ENCODE results near the gene MEGF6. TPM values are rescaled to one million over a fixed set of nuclear protein-coding genes. Genes with fewer than 3 reads are reported as not detected.
"Not testable (repeated sequence)": the region's sequence is repeated elsewhere in the genome, so short reads cannot be mapped to it uniquely, and the experiment has no call there.

Gene MEGF6
- polyA plus RNA-seq, 4 donors, result 6.3 to 19.0 (median 15.1) TPM

DNA sequence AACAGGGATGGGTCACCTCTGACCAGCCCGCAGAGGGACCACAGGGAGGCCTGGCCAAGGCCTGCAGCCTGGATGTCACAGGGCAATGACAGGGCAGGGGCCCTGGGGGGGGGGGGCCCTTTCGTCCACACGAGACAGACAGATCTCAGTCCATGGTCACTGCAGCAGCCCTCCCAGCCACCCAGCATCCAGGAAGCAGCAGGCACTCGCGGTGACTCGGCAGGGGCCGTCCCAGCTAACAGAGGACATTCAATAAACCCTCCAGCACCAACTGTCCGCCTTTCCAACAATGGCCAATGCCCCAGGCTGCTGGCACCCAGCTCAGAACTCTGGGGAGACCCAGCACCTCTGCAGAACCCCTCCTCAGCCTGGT is 32.9 kb downstream of the MEGF6 start:
- DNase-seq (ENCODE audit: low read depth in 4 of 4, low spot score in 2 of 4), result no peak

DNA sequence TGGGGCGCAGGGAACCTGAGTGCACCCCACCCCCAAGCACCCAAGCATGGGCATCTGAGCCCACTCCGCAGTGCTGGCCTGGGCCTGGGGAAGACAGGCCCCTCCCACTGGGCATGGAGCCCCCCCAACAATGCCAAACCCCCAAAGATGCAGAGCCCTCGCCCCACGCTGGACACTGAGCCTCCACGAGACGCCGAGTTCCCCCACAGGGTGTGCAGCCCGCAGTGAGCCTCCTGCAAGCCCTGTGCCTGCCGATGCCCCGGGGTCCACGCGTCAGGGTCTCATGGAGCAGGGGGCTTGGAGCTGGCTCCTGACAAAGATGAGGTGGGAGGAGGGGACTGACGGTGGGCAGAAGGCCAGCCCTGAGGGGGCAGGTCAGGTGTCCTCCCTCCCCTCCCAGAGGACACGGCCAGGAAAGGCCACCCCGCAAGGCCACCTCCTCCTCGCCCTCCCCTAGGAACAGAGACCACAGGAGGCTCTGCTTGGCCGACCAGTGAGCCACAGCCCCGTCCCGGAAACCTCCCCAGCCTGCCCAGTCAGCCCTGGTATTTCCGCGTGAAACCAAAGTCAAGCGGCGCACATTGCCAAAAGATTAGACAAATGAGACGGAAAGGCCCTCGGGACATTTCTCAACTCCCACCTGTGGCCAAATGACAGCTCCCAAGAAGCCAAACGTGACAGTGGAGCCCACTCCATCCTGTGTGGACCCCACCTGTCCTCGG is 33.4 kb downstream of the MEGF6 start:
- DNase-seq (ENCODE audit: low read depth in 4 of 4, low spot score in 2 of 4), result no peak

DNA sequence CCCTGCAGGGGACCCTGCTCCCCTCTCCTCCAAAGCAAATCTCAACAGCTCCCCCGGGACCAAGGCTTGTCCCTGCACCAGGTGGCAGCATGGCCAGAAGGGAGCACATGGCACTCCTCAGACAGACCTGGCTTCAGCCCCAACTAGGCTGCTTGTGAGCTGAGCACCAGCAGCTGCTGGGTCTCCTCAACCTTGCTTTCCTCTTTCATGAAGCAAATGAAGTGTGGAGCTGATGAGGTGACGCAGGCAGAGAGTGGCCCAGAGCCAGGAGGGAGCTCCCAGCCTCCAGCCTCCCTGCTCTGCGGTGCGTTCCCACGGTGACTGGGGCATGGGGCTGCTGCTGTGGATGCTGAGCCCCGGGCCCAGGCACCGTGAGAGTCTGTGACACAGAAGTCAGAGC is 34.0 kb downstream of the MEGF6 start:
- DNase-seq (ENCODE audit: low read depth in 4 of 4, low spot score in 2 of 4), result no peak

- DNase-seq (ENCODE audit: low read depth in 4 of 4, low spot score in 2 of 4), result no peak
Observed at GRCh38 chr1:3575993-3576392, 35.3 kb downstream of the MEGF6 start.

DNA sequence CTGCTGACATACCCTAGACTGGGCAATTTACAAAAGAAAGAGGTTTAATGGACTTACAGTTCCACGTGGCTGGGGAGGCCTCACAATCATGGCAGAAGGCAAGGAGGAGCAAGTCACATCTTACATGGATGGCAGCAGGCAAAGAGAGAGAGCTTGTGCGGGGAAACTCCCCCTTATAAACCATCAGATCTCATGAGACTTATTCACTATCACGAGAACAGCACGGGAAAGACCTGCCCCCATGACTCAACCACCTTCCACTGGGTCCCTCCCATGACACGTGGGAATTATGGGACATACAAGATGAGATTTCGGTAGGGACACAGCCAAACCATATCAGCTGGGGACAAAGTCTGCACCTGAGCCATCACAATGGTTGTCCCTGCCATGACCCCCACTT is 35.8 kb downstream of the MEGF6 start:
- not testable (repeated sequence) for DNase-seq (ENCODE audit: low read depth in 4 of 4, low spot score in 2 of 4)

DNA sequence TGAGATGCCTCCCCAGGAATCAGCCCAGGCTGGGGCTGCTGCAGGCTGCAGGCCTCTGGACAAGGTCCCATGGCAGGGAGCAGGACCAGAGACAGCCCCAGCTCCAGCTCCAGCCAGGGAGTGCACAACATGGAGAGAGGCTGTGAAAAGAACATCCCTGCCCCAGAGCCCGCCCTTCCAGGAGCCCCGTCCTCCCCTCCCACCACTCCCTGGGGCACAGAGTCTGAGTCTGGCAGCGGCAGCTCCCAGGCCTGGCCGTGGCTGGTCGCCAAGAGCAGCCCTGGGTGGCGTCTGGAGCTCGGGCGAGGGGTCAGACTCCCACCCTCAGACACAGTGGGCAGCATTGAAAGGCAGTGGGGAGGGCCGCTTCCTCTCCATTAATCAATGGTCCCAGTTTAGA is 37.8 kb downstream of the MEGF6 start:
- no peak for DNase-seq (ENCODE audit: low read depth in 4 of 4, low spot score in 2 of 4)

- not testable (repeated sequence) for DNase-seq (ENCODE audit: low read depth in 4 of 4, low spot score in 2 of 4)
Observed at GRCh38 chr1:3572638-3573037, 38.7 kb downstream of the MEGF6 start.

GRCh38 chr1:3571263-3571662 is 40.0 kb downstream of the MEGF6 start:
- DNase-seq (ENCODE audit: low read depth in 4 of 4, low spot score in 2 of 4), result no peak

- no peak for DNase-seq (ENCODE audit: low read depth in 4 of 4, low spot score in 2 of 4)
Observed at GRCh38 chr1:3570066-3570986, 41.0 kb downstream of the MEGF6 start.

GRCh38 chr1:3569436-3569835 is 41.9 kb downstream of the MEGF6 start:
- no peak for DNase-seq (ENCODE audit: low read depth in 4 of 4, low spot score in 2 of 4)

DNA sequence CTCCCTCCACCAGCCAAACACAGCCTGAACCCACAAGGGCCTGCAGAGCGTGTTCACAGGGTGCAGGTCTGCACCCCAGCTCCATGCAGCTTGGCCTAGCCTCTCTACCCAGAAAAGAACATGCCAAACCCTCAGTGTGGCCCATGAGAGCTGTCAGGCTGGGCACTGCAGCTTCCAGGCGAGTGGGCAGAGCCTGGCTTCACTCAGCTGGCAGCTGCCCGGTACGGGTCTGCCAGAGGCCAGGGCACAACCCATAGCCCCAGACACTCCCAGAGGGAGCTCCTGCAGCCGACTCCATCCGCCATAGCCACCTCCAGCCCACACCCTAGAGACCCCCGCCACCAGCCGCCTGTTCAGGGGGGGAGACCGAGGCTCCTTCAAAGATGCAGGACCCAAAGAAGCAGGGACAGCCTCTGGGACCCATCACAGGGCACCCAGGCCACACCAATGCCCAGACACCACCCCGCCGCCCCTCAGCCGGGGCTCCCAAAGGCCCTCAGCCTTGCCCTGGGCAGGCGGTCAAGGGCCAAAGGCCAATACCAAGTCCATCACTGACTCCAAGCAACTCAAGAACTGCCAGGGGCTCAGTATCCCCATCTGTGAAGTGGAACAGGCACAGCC is 42.4 kb downstream of the MEGF6 start:
- DNase-seq (ENCODE audit: low read depth in 4 of 4, low spot score in 2 of 4), result no peak

DNA sequence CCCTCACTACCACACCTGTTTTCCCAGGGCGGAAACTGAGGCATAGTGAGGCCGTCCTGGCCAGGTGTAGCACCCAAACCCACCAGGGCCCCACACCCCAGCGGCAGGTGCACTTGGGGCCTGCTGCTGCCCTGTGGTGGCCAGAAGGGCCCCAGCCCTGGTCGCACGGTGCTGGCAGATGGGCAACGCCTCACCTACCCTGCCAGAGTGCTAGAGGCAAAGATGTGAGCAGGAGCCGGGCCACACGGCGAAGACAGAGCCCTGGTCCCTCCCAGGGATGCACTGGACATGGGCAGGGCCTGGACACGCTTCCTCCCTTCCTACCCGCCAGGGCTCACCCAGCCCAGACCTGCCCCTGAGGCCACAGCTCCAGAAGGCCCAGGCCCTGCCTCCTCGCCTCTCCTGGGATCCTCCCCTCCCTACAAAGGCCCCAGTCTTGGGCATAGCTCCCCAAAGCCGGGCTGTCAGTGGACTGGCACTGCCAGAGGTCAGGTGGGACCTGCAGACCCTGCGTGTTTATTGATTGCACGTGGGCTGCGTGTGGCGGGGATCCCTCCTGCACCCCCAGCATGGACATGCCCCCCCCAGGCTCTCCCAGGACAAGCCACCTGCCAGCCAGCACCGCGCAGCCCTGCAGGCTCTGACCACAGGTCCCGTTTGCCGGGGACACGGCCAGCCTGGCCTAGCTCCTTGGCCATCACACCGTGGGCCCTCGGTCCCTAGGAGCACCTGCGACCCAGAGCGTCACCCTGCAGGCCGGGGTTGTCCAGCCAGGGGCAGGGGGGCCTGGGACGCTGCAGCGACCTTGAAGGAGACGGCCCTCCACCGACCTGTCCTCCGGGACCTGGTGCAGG is 44.1 kb downstream of the MEGF6 start:
- no peak for DNase-seq (ENCODE audit: low read depth in 4 of 4, low spot score in 2 of 4)

GRCh38 chr1:3566003-3566885 is 45.1 kb downstream of the MEGF6 start:
- no peak for DNase-seq (ENCODE audit: low read depth in 4 of 4, low spot score in 2 of 4)

- no peak for DNase-seq (ENCODE audit: low read depth in 4 of 4, low spot score in 2 of 4)
Observed at GRCh38 chr1:3564921-3565831, 46.1 kb downstream of the MEGF6 start.

DNA sequence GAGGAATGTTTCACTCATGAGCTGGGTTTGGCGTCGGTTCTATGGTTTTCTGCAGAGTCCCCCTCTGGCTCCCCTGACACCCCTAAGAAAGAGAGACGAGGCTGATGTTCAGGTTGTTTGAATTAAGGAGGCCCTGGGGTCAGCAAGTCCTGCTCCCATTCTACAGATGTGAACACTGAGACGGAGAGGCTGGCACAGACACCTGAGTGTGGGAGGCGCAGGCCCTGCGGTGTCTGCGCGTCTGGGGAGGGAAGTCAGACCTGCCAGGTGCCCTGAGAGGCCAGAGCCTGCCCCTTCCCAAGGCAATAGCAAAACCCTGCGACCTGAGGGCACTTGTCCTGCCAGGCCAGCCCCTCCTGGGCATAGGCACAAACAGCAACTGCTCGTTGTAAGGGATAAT is 47.7 kb downstream of the MEGF6 start:
- no peak for DNase-seq (ENCODE audit: low read depth in 4 of 4, low spot score in 2 of 4)

DNA sequence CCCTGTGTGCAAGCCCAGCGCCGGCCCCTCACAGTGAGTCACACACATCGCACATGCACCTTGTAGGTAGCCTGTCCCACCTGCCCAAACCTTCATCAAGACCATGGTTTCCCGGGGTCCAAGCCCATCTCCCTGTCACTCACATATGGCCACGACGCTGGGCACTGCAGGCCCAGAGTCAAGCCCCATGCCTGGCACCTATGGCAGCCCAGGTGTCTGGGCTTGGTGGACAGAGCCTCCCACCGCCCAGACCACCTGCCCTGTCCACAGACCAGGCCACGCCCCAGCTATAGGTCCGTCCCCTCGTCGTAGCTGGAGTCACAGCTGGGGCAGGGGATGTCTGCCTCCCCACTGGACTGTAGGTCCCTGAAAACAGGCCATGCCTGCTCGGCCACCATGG is 48.2 kb downstream of the MEGF6 start:
- no peak for DNase-seq (ENCODE audit: low read depth in 4 of 4, low spot score in 2 of 4)

DNA sequence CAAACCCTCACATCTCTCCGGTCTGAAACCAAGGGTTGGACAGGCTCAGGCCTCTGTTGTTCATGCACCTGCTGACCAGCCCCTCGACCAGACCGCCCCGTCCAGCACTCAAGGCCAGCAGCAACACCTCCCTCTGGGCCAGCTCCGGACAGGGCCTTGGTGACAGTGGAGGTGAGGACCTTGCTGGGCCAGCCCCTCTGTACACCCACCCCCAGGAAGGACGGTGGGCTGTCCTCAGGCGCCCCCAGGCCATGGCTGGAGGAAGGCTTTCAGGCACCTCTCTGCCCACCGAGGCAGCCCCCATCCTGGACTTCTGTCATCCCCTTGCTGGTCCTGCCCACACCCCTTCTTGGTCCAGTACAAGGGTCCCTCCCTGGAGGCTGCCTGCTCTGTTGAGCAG is 48.6 kb downstream of the MEGF6 start:
- DNase-seq (ENCODE audit: low read depth in 4 of 4, low spot score in 2 of 4), result no peak

GRCh38 chr1:3561702-3562101 is 49.6 kb downstream of the MEGF6 start:
- no peak for DNase-seq (ENCODE audit: low read depth in 4 of 4, low spot score in 2 of 4)

DNA sequence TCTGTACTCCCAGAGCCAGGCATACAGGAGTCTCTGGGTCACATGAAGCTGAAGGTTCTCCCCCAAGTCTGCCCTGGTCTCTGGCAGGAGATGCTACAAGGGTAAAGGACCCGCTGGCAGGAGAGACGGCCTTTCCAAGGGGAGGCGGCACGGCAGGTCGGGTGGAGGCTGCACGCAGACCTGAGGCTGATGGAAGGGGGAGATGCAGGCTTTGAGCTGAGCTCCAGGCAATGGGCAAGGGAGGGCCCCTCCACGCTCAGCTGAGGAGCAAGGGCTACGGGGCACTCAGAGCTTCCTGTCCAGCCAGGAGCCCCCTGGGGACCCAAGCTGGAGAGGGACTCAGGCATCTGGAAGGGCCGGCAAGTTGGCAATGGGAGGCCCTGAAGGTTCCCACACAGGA is 50.3 kb downstream of the MEGF6 start:
- no peak for DNase-seq (ENCODE audit: low read depth in 4 of 4, low spot score in 2 of 4)

Measured in left renal cortex interstitium (tissue), 4 donors.